PC-3 (cell line): ENCODE results near the gene C1orf53. TPM values are rescaled to one million over a fixed set of nuclear protein-coding genes. Genes with fewer than 3 reads are reported as not detected.
"Not testable (repeated sequence)": the region's sequence is repeated elsewhere in the genome, so short reads cannot be mapped to it uniquely, and the experiment has no call there.

Experiments used
- ATAC-seq: fragments of 200-7000 bp; cut with Tn5 transposase; 2 replicates; pipeline ENCODE4 v1.9.1; 2020; ENCODE audit warnings: mild to moderate bottlenecking, moderate library complexity
- BruUV-seq: library from RNA; stranded (reverse); fragments of 400-500 nt; replicated peaks from 2 replicates; lab custom pipeline; 2021; lab: Mats Ljungman, UMichigan
- CTCF ChIA-PET: fragments of 300-600 bp; sonication (Branson Sonifier 250); formaldehyde crosslinking; loops from one replicate; lab custom pipeline; 2022; ENCODE audit warnings: antibody characterized with exemption; lab: Charles Lee
- POLR2A ChIA-PET: fragments of 300-600 bp; sonication (Branson Sonifier 250); formaldehyde crosslinking; loops from one replicate; lab custom pipeline; 2022; ENCODE audit warnings: antibody characterized with exemption; ENCODE audit not compliant: unreplicated experiment; lab: Charles Lee
- DNase-seq: peaks from one replicate; pipeline ENCODE4 v3.0.0-alpha.2; 2015
- H2AFZ ChIP-seq: fragments of 300-600 bp; sonication (generic); 2 replicates; pipeline ENCODE4 v1.6.0; 2016; ENCODE audit warnings: antibody characterized with exemption, low read length
- H3F3A ChIP-seq: fragments of 300-600 bp; sonication (generic); one replicate; pipeline ENCODE4 v1.6.0; 2017; ENCODE audit warnings: antibody characterized with exemption, low read length, control low read depth, mild to moderate bottlenecking; ENCODE audit not compliant: unreplicated experiment
- H3K27ac ChIP-seq: fragments of 300-600 bp; sonication (generic); 2 replicates; pipeline ENCODE4 v1.5.1; 2016; ENCODE audit warnings: mild to moderate bottlenecking, low read length
- H3K27me3 ChIP-seq: fragments of 300-600 bp; sonication (generic); 2 replicates; pipeline ENCODE4 v1.6.1; 2016; ENCODE audit warnings: low read length, mixed read lengths
- H3K36me3 ChIP-seq: fragments of 300-600 bp; sonication (generic); 2 replicates; pipeline ENCODE4 v1.6.1; 2016; ENCODE audit warnings: low read depth, mixed run types, low read length, mixed read lengths
- H3K4me1 ChIP-seq: fragments of 300-600 bp; sonication (generic); 2 replicates; pipeline ENCODE4 v1.5.1; 2016; ENCODE audit warnings: low read length; ENCODE audit not compliant: insufficient read depth
- H3K4me2 ChIP-seq: fragments of 300-600 bp; sonication (generic); 2 replicates; pipeline ENCODE4 v1.6.0; 2016; ENCODE audit warnings: low read length
- H3K4me3 ChIP-seq: fragments of 300-600 bp; sonication (generic); 2 replicates; pipeline ENCODE4 v1.5.1; 2016; ENCODE audit warnings: mild to moderate bottlenecking, low read length, mixed read lengths
- H3K79me2 ChIP-seq: fragments of 300-600 bp; sonication (generic); 2 replicates; pipeline ENCODE4 v1.6.1; 2017; ENCODE audit warnings: low read length, mixed read lengths
- H3K9ac ChIP-seq: fragments of 300-600 bp; sonication (generic); 2 replicates; pipeline ENCODE4 v1.6.0; 2016; ENCODE audit warnings: mild to moderate bottlenecking, low read length
- H3K9me2 ChIP-seq: fragments of 300-600 bp; sonication (generic); replicated peaks from 2 replicates; pipeline ENCODE4 v1.6.1; 2016; ENCODE audit warnings: mixed run types, low read length, mixed read lengths
- H3K9me3 ChIP-seq: fragments of 300-600 bp; sonication (generic); 2 replicates; pipeline ENCODE4 v1.6.1; 2016; ENCODE audit warnings: low read length, mixed read lengths
- H4K20me1 ChIP-seq: fragments of 300-600 bp; sonication (generic); 2 replicates; pipeline ENCODE4 v1.6.1; 2016; ENCODE audit warnings: low read length, mixed read lengths
- CTCF ChIP-seq: fragments of 300-600 bp; sonication (generic); conservative IDR thresholded peaks from 2 replicates; pipeline ENCODE4 v1.5.1; 2017; ENCODE audit warnings: antibody characterized with exemption, low read depth, mild to moderate bottlenecking, low read length
- EZH2 ChIP-seq: fragments of 300-600 bp; sonication (generic); IDR thresholded peaks from one replicate; pipeline ENCODE4 v1.6.1; 2017; ENCODE audit warnings: antibody characterized with exemption, mild to moderate bottlenecking, low read length; ENCODE audit not compliant: unreplicated experiment
- EZH2phosphoT487 ChIP-seq: fragments of 300-600 bp; sonication (generic); IDR thresholded peaks from 2 replicates; pipeline ENCODE4 v1.6.1; 2018; ENCODE audit warnings: mild to moderate bottlenecking, antibody characterized with exemption, low read length, borderline replicate concordance
- intact Hi-C: fragments of 100-400 bp; cut with micrococcal nuclease; formaldehyde crosslinking; loops from 2 replicates; pipeline ENCODE4 v1.9.0; 2023
- total RNA-seq: library from RNA; depleted of rRNA; stranded (reverse); fragments of >200 nt; gene quantifications from 2 replicates; pipeline ENCODE4 v1.2.3, GENCODE V29; 2014

The C1orf53 gene
- total RNA-seq, 1 experiment from 2014 or later = 10.4 TPM

DNA sequence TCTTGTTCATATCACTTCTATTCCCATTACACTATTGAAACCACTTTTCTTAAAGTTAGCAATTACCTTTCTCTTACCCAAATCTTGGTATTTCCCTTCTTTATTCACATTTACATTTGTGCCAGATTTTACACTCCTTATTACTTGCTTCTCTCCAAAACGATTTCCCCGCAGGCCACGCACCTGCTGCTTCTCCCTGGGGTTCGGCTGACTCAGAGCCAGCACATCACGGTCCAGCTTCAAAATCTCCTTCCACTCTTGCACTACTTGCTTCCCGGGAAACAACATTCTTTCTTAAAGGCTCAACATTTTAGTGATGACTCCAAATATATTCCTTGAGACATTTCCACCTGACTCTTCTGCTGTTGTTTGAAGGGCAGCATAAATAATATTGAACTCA lies 35.5 kb downstream of the C1orf53 start:
- no peaks in the 10 kb centered on the region for H3K27me3 ChIP-seq
- ChIA-PET POLR2A (no interaction called here), CTCF (no interaction called here)
- H3K4me1 ChIP-seq = no peaks in the 10 kb centered on the region
- no peaks in the 10 kb centered on the region for H4K20me1 ChIP-seq
- no peak overlapping the region for H2AFZ ChIP-seq
- no peak overlapping the region for H3K4me3 ChIP-seq
- H3K4me2 ChIP-seq = no peak overlapping the region
- ATAC-seq (no peak), DNase-seq (no peak)
- no peaks in the 10 kb centered on the region for H3K9me3 ChIP-seq
- no peaks in the 10 kb centered on the region for H3F3A ChIP-seq
- H3K79me2 ChIP-seq = no peaks in the 10 kb centered on the region
- no peak overlapping the region for H3K27ac ChIP-seq
- no peaks in the 10 kb centered on the region for H3K36me3 ChIP-seq
- intact Hi-C loops = no loop called here
- no peaks in the 10 kb centered on the region for H3K9me2 ChIP-seq
- TF ChIP-seq EZH2 = no peak
- TF ChIP-seq EZH2phosphoT487 = no peak
- TF ChIP-seq CTCF = no peak
- BruUV-seq = no TSS peak
- H3K9ac ChIP-seq = no peak overlapping the region

DNA sequence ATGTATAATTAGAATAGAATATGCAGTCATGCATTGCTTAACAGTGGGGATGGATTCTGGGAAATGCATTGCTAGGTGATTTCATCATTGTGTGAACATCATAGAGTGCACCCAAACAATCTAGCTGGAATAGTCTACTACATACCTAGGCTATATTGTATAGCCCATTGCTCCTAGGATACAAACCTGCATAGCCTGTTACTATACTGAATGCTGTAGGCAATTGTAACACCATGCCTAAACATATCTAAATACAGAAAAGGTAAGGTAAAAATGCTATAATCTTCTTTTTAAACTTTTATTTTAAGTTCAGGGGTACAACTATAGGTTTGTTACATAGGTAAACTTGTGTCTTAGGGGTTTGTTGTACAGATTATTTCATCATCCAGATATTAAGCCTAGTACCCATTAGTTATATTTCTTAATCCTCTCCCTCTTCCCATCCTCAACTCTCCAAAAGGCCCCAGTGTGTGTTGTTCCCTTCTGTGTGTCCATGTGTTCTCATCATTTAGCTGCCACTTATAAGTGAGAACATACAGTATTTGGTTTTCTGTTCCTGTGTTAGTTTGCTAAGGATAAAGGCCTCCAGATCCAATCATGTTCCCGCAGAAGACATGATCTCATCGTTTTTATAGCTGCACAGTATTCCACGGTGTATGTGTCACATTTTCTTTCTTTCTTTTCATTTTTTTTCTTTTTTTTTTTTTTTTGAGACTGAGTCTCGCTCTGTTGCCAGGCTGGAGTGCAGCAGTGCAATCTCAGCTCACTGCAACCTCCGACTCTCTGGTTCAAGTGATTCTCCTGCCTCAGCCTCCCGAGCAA lies 36.9 kb downstream of the C1orf53 start:
- H3K27me3 ChIP-seq, H3K4me1 ChIP-seq, intact Hi-C loops, H3F3A ChIP-seq, H2AFZ ChIP-seq, H3K9me3 ChIP-seq, H4K20me1 ChIP-seq, H3K9ac ChIP-seq, H3K4me3 ChIP-seq, DNase-seq, H3K27ac ChIP-seq, H3K9me2 ChIP-seq, CTCF ChIA-PET, BruUV-seq, H3K79me2 ChIP-seq, H3K4me2 ChIP-seq, ATAC-seq, H3K36me3 ChIP-seq: not testable (repeated sequence)
- POLR2A ChIA-PET = interaction anchor here (0.6 kb wide), 1 partner anchor 361 kb away, joined by 21 read pairs; no protein-coding TSS in a partner anchor

DNA sequence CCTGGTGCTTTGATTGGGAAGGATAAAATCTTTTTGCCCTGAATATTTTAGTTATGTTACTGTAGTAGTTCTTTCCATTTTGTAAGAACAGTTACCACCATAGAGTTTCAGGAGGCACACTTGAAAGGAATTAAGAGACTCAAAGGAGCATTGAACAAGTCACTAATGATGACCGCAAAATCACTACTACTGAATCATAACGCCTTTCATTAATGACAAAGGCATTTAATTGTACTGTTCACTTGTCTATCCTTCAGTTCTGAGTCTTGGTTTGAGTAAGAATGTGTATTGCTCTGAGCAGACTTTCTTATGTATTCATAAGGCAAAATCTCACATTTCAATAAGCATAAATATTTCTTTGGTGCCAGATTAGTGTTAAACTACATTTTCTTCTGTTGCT lies 39.6 kb downstream of the C1orf53 start:
- no peak overlapping the region for H3K4me2 ChIP-seq
- H3K27me3 ChIP-seq = no peaks in the 10 kb centered on the region
- H3K4me3 ChIP-seq = no peak overlapping the region
- ChIA-PET CTCF (no interaction called here), POLR2A (no interaction called here)
- no TSS peak for BruUV-seq
- no peaks in the 10 kb centered on the region for H3K9me2 ChIP-seq
- no peak overlapping the region for H3K27ac ChIP-seq
- H2AFZ ChIP-seq = no peak overlapping the region
- H4K20me1 ChIP-seq = no peaks in the 10 kb centered on the region
- no peaks in the 10 kb centered on the region for H3K36me3 ChIP-seq
- intact Hi-C loops = no loop called here
- H3K9ac ChIP-seq = no peak overlapping the region
- DNase-seq = no peak
- no peaks in the 10 kb centered on the region for H3K9me3 ChIP-seq
- H3K4me1 ChIP-seq = no peaks in the 10 kb centered on the region
- no peak for ATAC-seq
- H3K79me2 ChIP-seq = no peaks in the 10 kb centered on the region
- TF ChIP-seq EZH2 = no peak
- TF ChIP-seq EZH2phosphoT487 = no peak
- TF ChIP-seq CTCF = no peak
- no peaks in the 10 kb centered on the region for H3F3A ChIP-seq
